ENCODE results near the gene C3orf33.

DNA sequence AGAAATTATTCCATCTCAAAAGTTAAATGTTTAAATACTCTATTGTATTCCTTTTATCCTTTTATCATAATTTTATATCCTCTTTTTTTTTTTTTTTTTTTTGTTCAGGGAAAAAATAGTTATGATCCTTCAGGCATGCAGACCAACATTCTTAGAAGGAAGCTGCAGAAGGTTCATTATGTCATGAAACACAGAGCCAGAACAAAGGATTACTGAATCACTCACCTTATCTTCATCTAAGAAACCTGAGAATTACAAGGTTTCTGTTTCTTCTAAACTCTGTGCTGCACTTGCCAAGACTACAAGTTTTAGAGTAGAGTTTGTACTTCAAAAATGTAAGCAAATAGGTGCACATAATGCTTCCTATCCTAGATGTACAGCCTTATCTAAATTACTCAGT, 64.5 kb downstream of the C3orf33 start:
- TF ChIP-seq EP300 (IDR thresholded peaks at IDR 0.05) (no peak), POLR2A (IDR thresholded peaks at IDR 0.05) (no peak), POLR2AphosphoS5 (IDR thresholded peaks at IDR 0.05) (no peak)
- TF ChIP-seq, protein P1, sequence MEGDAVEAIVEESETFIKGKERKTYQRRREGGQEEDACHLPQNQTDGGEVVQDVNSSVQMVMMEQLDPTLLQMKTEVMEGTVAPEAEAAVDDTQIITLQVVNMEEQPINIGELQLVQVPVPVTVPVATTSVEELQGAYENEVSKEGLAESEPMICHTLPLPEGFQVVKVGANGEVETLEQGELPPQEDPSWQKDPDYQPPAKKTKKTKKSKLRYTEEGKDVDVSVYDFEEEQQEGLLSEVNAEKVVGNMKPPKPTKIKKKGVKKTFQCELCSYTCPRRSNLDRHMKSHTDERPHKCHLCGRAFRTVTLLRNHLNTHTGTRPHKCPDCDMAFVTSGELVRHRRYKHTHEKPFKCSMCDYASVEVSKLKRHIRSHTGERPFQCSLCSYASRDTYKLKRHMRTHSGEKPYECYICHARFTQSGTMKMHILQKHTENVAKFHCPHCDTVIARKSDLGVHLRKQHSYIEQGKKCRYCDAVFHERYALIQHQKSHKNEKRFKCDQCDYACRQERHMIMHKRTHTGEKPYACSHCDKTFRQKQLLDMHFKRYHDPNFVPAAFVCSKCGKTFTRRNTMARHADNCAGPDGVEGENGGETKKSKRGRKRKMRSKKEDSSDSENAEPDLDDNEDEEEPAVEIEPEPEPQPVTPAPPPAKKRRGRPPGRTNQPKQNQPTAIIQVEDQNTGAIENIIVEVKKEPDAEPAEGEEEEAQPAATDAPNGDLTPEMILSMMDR (IDR thresholded peaks at IDR 0.05): no peak

Measured in stomach (tissue), 4 donors.